ENCODE data around the gene ITPR2.

ITPR2 gene

DNA sequence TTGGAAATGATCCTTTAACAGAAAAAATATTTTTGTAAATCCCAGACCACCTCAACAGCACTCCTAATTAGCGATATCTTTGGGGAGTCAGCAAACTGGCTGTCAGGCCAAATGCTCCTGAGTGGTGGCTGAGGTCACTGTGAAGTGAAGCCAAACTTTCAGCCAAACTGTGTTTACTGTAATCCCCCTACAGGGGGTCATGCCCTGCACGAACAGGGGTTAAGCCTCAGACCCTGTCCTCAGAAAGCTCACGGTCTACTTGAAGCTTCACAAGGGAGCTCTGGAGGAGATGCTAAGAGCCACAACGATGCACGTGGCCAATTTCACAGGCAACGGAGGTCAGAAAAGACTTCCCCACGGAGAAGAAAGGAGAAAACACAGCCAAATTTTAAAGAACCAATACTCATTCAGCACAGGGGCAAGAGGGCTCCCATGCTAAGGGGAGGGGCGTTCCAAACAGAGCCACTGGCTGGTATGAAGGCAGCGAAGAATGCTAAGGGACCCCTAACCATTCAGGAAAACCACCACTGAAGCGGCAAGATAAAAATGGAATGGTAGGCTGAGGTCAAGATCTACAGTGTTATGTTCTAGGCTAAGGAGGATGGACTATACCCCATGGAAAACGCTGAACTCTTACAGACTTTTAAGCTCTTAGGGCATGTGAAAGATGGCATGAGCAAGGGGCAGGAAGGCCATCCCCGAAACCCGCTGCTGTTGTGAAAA is 105.4 kb downstream of the ITPR2 start:
- no peaks in the 10 kb centered on the region for H3K9me3 ChIP-seq (ENCODE audit: control insufficient read depth, low read length)
- peaks cover 33% of the 10 kb centered on the region for H3K4me1 ChIP-seq (ENCODE audit: control insufficient read depth, insufficient read depth, low read length)
- H3K9ac ChIP-seq (ENCODE audit: low read length), result no peak overlapping the region
- H3K4me3 ChIP-seq (ENCODE audit: low read length), result no peak overlapping the region
- no peaks in the 10 kb centered on the region for H3K36me3 ChIP-seq (ENCODE audit: control insufficient read depth, insufficient read depth, low read length)
- no peaks in the 10 kb centered on the region for H3K27me3 ChIP-seq (ENCODE audit: control insufficient read depth, insufficient read depth, low read length)

DNA sequence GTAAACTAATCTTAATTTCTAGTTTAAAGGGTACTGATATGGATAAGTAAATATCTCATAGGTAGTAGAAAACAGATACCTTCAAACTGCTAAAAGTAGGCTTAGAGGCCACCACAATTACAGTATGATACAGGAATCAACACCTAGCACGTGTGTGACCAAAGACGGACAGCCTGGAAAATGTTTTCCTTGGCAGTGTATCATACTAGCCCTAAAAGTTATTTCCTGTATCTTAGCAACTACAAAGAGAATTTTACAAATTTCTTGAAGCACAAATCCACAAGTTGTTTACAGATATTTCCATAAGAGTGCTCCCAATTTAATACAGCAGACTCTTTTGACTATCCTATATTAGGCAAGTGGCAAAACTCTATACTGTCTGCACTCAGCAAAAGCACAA is 106.0 kb downstream of the ITPR2 start:
- Histone ChIP-seq H3K9ac (ENCODE audit: low read length) (no peak overlapping the region), H3K4me3 (ENCODE audit: low read length) (no peak overlapping the region), H3K9me3 (ENCODE audit: control insufficient read depth, low read length) (no peaks in the 10 kb centered on the region), H3K27me3 (ENCODE audit: control insufficient read depth, insufficient read depth, low read length) (no peaks in the 10 kb centered on the region), H3K4me1 (ENCODE audit: control insufficient read depth, insufficient read depth, low read length) (peaks cover 27% of the 10 kb centered on the region), H3K36me3 (ENCODE audit: control insufficient read depth, insufficient read depth, low read length) (no peaks in the 10 kb centered on the region)

DNA sequence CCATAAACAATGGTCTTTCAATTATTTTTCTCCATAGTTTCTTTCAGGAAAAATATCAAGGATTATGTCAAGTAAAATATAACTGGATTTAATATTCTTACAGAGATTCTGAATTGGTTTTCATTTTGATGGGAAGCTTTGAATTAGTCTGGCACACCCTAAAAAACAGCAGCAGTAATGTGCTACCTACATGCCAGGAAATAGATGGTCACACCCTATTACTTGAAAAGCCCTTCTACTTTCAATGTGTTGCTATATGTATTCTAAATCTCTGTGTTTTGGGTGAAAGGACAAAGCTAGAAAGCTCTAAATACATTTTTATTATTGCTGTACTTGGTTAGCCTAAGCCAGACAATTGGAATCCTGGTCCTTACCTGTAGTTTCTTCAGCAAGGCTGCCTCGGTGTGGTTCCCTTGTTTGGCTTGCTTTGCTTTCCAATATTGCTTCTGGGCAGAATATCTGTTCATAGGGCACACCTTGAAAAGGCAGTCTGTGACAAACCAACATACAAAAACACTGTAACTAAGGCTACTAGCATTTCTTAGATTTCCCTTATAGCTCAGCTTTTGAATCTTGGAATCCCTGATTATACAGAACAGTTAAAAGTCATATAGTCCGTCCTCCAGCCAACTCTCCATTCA is 107.6 kb downstream of the ITPR2 start:
- Histone ChIP-seq H3K9ac (ENCODE audit: low read length) (peak overlapping the region; percentile 40), H3K27me3 (ENCODE audit: control insufficient read depth, insufficient read depth, low read length) (no peaks in the 10 kb centered on the region), H3K9me3 (ENCODE audit: control insufficient read depth, low read length) (no peaks in the 10 kb centered on the region), H3K4me1 (ENCODE audit: control insufficient read depth, insufficient read depth, low read length) (peaks cover 24% of the 10 kb centered on the region), H3K4me3 (ENCODE audit: low read length) (no peak overlapping the region), H3K36me3 (ENCODE audit: control insufficient read depth, insufficient read depth, low read length) (no peaks in the 10 kb centered on the region)

DNA sequence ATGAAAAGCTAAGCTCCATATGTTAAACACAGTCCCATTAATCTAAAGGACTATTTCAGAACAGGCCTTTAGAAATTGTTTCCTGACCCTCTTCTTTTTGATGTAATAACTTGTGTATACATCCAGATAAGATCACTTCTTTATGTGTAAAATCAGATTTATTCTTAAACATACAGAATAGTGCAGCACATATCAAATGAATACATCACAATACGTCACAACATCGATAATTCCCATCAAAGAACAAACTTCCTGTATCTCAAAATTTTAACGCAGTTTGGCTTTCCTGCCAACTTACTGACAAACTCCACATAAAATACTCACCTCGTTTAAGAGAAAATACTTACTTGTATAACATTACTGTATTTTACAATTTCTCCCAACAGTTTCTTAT is 108.7 kb downstream of the ITPR2 start:
- no peak overlapping the region for H3K9ac ChIP-seq (ENCODE audit: low read length)
- H3K27me3 ChIP-seq (ENCODE audit: control insufficient read depth, insufficient read depth, low read length), result no peaks in the 10 kb centered on the region
- peaks cover 24% of the 10 kb centered on the region for H3K4me1 ChIP-seq (ENCODE audit: control insufficient read depth, insufficient read depth, low read length)
- no peaks in the 10 kb centered on the region for H3K9me3 ChIP-seq (ENCODE audit: control insufficient read depth, low read length)
- H3K4me3 ChIP-seq (ENCODE audit: low read length), result no peak overlapping the region
- H3K36me3 ChIP-seq (ENCODE audit: control insufficient read depth, insufficient read depth, low read length), result no peaks in the 10 kb centered on the region

DNA sequence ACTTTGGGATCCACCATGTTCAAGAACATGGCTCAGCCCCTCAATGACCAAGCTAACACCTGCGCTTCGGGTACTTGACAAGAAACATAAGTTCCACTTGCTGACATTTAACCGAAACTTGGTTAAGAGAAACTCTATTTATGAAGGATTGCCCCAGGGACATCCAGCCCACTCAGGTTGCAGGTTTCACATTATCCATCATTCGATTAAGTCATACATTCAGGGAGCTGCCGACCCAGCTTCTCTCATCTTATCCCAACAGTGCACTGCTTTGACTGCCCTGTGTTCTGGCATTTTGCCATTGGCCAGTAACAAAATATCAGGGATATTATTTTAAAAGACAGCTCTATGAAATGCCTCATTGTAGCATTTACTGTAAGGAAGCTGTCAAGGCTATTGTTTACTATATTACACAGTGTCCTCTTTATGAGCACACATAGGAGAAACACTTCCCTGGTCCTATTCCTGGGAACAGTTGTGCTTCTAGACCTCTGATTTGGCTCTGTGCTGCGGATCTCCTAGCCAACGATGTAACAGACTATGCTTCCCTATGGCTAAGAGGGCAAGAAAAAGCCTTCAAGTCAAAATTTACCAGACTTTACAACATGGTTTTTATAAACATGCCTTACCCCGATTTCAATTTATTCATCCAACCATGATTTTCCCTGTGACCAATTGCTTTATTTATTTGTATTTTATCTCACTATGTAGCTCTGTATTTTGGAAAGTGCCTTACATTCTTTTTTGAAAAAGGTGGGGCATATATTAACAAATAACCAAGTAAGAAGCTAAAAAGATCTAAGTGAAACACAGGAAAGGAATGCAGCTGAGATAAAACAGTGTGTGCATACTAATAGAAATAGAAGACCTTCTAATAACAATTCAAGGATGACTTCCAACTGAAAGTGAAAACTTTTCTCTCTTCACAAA is 109.3 kb downstream of the ITPR2 start:
- Histone ChIP-seq H3K4me1 (ENCODE audit: control insufficient read depth, insufficient read depth, low read length) (peaks cover 24% of the 10 kb centered on the region), H3K36me3 (ENCODE audit: control insufficient read depth, insufficient read depth, low read length) (no peaks in the 10 kb centered on the region), H3K4me3 (ENCODE audit: low read length) (no peak overlapping the region)

DNA sequence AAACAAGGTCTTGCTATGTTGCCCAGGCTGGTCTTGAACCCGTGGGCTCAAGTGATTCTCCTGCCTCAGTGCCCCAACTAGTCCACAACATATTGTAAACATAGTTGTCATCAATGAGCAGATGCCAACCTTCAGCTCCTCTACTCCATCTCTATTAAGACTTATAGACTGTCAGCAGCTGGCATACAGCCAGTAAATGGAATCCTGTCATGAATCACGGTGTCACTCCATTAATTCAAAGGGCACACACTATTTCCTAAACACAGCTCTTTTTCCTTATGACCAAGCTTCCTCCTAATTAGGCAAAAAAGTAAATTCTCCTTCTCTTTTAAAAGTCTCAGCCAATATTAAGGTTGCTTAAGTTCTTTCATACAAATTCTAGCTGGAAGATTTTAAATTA is 111.2 kb downstream of the ITPR2 start:
- no peaks in the 10 kb centered on the region for H3K9me3 ChIP-seq (ENCODE audit: control insufficient read depth, low read length)
- H3K27me3 ChIP-seq (ENCODE audit: control insufficient read depth, insufficient read depth, low read length), result no peaks in the 10 kb centered on the region
- no peaks in the 10 kb centered on the region for H3K36me3 ChIP-seq (ENCODE audit: control insufficient read depth, insufficient read depth, low read length)

More for the DNA sequence above, 109.3 kb downstream of the ITPR2 start:
- no peak overlapping the region for H3K9ac ChIP-seq (ENCODE audit: low read length)
- no peaks in the 10 kb centered on the region for H3K9me3 ChIP-seq (ENCODE audit: control insufficient read depth, low read length)
- no peaks in the 10 kb centered on the region for H3K27me3 ChIP-seq (ENCODE audit: control insufficient read depth, insufficient read depth, low read length)

DNA sequence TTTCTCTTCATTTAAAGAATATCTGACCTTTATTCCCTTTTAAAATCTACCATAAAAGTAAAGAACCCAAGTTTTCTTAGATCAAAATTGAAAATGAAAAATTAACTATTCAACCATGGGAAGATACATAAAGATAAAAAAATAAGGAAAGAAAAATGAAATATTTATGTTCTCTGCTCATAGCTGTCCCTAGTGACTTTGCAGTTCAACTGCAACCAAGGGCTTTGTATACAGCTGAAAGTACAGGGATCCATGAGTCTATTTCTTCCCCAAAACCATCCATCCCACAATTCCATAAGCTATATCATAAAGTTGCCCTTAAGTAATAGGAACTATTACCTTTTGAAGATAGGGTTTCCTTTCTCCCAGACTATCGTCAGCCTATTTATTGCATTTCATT is 113.1 kb downstream of the ITPR2 start:
- no peaks in the 10 kb centered on the region for H3K36me3 ChIP-seq (ENCODE audit: control insufficient read depth, insufficient read depth, low read length)
- no peaks in the 10 kb centered on the region for H3K27me3 ChIP-seq (ENCODE audit: control insufficient read depth, insufficient read depth, low read length)
- peaks cover 11% of the 10 kb centered on the region for H3K4me1 ChIP-seq (ENCODE audit: control insufficient read depth, insufficient read depth, low read length)
- H3K4me3 ChIP-seq (ENCODE audit: low read length), result no peak overlapping the region
- H3K9me3 ChIP-seq (ENCODE audit: control insufficient read depth, low read length), result no peaks in the 10 kb centered on the region
- no peak overlapping the region for H3K9ac ChIP-seq (ENCODE audit: low read length)

More for the DNA sequence above, 111.2 kb downstream of the ITPR2 start:
- H3K4me1 ChIP-seq (ENCODE audit: control insufficient read depth, insufficient read depth, low read length), result peaks cover 24% of the 10 kb centered on the region
- H3K4me3 ChIP-seq (ENCODE audit: low read length), result no peak overlapping the region
- H3K9ac ChIP-seq (ENCODE audit: low read length), result no peak overlapping the region

DNA sequence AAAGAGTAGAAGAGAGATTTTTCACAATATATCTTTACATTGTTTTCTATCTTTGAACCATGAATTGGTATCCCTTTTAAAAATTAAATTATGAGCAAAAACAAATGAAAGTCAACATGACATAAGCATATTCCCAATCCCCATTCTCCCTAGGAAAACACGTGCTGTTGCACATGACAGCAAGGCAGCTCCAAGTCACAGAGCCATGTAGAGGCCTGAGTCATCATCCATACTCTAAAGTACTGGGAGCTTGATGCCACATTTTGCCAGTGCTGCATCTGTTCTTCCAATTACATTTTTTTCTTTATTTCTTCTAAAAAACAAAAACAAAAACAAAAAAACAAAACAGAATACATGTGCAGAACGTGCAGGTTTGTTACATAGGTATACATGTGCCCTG is 115.2 kb downstream of the ITPR2 start:
- no peak overlapping the region for H3K4me3 ChIP-seq (ENCODE audit: low read length)
- no peaks in the 10 kb centered on the region for H3K4me1 ChIP-seq (ENCODE audit: control insufficient read depth, insufficient read depth, low read length)
- no peaks in the 10 kb centered on the region for H3K9me3 ChIP-seq (ENCODE audit: control insufficient read depth, low read length)
- H3K27me3 ChIP-seq (ENCODE audit: control insufficient read depth, insufficient read depth, low read length), result no peaks in the 10 kb centered on the region
- H3K36me3 ChIP-seq (ENCODE audit: control insufficient read depth, insufficient read depth, low read length), result no peaks in the 10 kb centered on the region
- H3K9ac ChIP-seq (ENCODE audit: low read length), result no peak overlapping the region

DNA sequence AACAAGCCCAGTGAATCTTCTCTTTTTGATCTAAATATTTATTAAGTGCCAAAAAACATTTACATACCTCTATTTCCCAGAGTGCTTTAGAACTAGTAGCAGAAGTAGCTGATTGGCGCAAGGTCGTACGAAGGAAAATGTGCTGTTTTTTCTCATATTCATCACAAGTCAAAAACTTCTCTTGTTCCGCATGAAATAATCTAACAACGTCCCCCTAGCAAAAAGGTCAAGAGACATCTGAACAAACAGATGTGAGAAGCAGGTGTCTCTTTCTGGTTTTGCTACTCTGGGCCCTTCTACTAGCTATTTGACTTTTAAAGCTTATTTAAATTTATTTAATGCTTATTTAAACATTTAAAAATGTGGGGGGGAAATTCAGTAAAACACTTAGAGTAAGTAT is 117.8 kb downstream of the ITPR2 start:
- no peaks in the 10 kb centered on the region for H3K4me1 ChIP-seq (ENCODE audit: control insufficient read depth, insufficient read depth, low read length)
- no peaks in the 10 kb centered on the region for H3K9me3 ChIP-seq (ENCODE audit: control insufficient read depth, low read length)
- no peaks in the 10 kb centered on the region for H3K27me3 ChIP-seq (ENCODE audit: control insufficient read depth, insufficient read depth, low read length)
- H3K9ac ChIP-seq (ENCODE audit: low read length), result no peak overlapping the region
- no peak overlapping the region for H3K4me3 ChIP-seq (ENCODE audit: low read length)
- H3K36me3 ChIP-seq (ENCODE audit: control insufficient read depth, insufficient read depth, low read length), result no peaks in the 10 kb centered on the region

DNA sequence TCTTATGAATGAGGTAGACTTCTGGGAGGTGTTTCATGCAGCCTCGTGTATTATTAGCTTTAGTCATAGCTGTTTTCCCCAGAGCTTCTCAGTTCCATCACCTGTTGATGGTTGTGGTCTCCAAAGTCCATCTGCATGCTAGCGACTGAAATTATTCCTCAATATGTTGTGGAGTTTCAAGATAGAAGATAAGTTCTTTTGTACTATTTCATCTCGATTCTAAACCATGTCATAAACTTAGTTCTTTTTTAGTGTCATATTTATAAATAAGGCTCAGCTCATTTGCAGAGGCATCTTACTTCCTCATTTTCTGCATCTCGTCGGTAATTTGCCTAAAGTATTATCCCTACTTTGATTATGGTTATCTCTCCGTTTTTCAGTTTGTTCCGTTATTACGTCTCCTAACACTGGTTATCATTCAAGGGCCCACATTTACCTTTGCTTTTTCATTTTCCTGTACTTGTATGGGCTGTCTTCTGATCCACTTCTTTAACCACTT is 119.1 kb downstream of the ITPR2 start:
- no peaks in the 10 kb centered on the region for H3K4me1 ChIP-seq (ENCODE audit: control insufficient read depth, insufficient read depth, low read length)
- H3K27me3 ChIP-seq (ENCODE audit: control insufficient read depth, insufficient read depth, low read length), result no peaks in the 10 kb centered on the region
- H3K36me3 ChIP-seq (ENCODE audit: control insufficient read depth, insufficient read depth, low read length), result no peaks in the 10 kb centered on the region
- no peak overlapping the region for H3K9ac ChIP-seq (ENCODE audit: low read length)
- no peaks in the 10 kb centered on the region for H3K9me3 ChIP-seq (ENCODE audit: control insufficient read depth, low read length)
- no peak overlapping the region for H3K4me3 ChIP-seq (ENCODE audit: low read length)

DNA sequence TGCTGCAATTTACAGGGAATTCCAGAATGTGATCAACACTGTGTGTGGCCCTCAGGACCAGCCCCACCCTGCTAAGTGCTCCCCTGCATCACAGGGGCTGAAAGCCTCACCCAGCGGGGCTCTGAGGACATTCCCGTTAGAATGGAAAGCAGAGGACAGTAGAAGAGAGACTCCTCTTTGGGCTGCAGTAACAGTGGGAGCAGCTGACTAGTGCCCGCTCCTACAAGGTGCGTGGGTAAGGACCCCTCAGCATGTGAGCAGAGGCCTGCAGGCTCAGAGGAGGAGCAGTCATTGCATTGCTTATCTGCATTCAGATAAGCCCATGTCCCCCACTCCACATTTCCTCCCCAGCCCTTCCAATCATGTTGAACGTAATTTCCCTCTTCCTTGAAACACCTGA is 120.1 kb downstream of the ITPR2 start:
- no peaks in the 10 kb centered on the region for H3K36me3 ChIP-seq (ENCODE audit: control insufficient read depth, insufficient read depth, low read length)
- no peaks in the 10 kb centered on the region for H3K4me1 ChIP-seq (ENCODE audit: control insufficient read depth, insufficient read depth, low read length)
- H3K4me3 ChIP-seq (ENCODE audit: low read length), result no peak overlapping the region
- no peaks in the 10 kb centered on the region for H3K9me3 ChIP-seq (ENCODE audit: control insufficient read depth, low read length)
- no peak overlapping the region for H3K9ac ChIP-seq (ENCODE audit: low read length)
- no peaks in the 10 kb centered on the region for H3K27me3 ChIP-seq (ENCODE audit: control insufficient read depth, insufficient read depth, low read length)

DNA sequence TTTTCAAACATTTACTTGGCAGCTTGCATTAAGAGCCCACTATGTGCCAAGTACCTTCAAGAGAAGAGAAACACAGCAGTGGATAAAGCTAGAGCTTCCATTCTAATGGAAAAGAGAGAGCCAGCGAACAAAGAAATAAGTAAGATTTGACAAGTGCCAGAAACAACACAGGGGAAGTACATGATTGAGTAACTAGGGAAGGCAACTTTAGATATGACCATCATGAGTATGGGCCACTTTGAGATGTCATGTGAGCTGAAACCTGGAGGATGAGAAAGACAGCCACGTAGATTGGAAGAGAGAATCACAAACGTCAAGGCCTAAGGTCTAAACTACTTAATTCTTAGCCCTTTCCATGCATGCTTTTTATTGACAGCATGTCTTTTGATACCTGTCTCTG is 121.4 kb downstream of the ITPR2 start:
- no peak overlapping the region for H3K9ac ChIP-seq (ENCODE audit: low read length)

More for the DNA sequence above, 121.4 kb downstream of the ITPR2 start:
- no peaks in the 10 kb centered on the region for H3K9me3 ChIP-seq (ENCODE audit: control insufficient read depth, low read length)
- no peaks in the 10 kb centered on the region for H3K27me3 ChIP-seq (ENCODE audit: control insufficient read depth, insufficient read depth, low read length)
- no peaks in the 10 kb centered on the region for H3K36me3 ChIP-seq (ENCODE audit: control insufficient read depth, insufficient read depth, low read length)
- no peak overlapping the region for H3K4me3 ChIP-seq (ENCODE audit: low read length)
- no peaks in the 10 kb centered on the region for H3K4me1 ChIP-seq (ENCODE audit: control insufficient read depth, insufficient read depth, low read length)

Measured in mucosa of stomach (tissue), 1 donor.